IgD-negative memory B cell (primary cell): ENCODE results near the gene CIZ1. TPM values are rescaled to one million over a fixed set of nuclear protein-coding genes. Genes with fewer than 3 reads are reported as not detected.
"Not testable (repeated sequence)": the region's sequence is repeated elsewhere in the genome, so short reads cannot be mapped to it uniquely, and the experiment has no call there.

ENCODE experiments used
- H3K27ac Mint-ChIP-seq, 3 donors: one replicate each; pipeline ENCODE4 v1.8.0; 2020 to 2022; ENCODE audit warnings: mild to moderate bottlenecking in 3 of 3, mixed read lengths in 3 of 3, moderate library complexity in 1 of 3
- H3K27me3 Mint-ChIP-seq: one replicate; pipeline ENCODE4 v1.8.0; 2021; ENCODE audit warnings: mixed read lengths
- H3K36me3 Mint-ChIP-seq: one replicate; pipeline ENCODE4 v1.8.0; 2020; ENCODE audit warnings: mild to moderate bottlenecking, mixed read lengths
- H3K4me1 Mint-ChIP-seq, 3 donors: one replicate each; pipeline ENCODE4 v1.8.0; 2020 to 2022; ENCODE audit warnings: mixed read lengths in 3 of 3, mild to moderate bottlenecking in 1 of 3
- H3K4me3 Mint-ChIP-seq, 4 donors: one replicate each; pipeline ENCODE4 v1.8.0; 2020 to 2022; ENCODE audit warnings: mild to moderate bottlenecking in 4 of 4, mixed read lengths in 4 of 4, moderate library complexity in 3 of 4
- H3K9me3 Mint-ChIP-seq, 3 donors: one replicate each; pipeline ENCODE4 v1.8.0; 2020 to 2021; ENCODE audit warnings: mixed read lengths in 3 of 3, mild to moderate bottlenecking in 1 of 3
- polyA plus RNA-seq: library from polyadenylated mRNA; unstranded; fragments of 300-500 nt; fragmentation: Illumina TruSeq; gene quantifications from one replicate; pipeline ENCODE4 v1.2.3, GENCODE V29; 2021

CIZ1 gene
- polyA plus RNA-seq, 1 donor from 2014 or later = 37.0 TPM

DNA sequence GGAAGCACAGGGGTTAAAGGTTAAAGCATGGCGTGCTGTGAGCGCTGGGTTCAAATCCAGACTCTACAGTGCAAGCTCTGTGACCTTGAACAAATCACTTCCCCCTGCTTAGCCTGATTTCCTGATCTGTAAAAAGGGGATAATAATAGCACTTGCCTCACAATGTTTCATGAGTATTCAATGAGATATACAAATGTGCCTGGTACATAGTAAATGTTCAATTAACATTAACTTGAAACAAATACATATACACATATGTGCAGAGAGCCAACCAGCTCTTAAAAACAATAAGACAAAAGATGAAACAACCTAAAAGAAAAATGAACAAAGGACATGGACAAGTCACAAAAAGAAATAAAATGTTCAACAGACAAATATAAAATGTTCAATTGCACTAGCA is 4.0 kb downstream of the CIZ1 start:
- peaks cover 5% of the 10 kb centered on the region for H3K36me3 Mint-ChIP-seq
- no peak overlapping the region for H3K4me3 Mint-ChIP-seq
- no peaks in the 10 kb centered on the region for H3K27me3 Mint-ChIP-seq
- H3K9me3 Mint-ChIP-seq = no peaks in the 10 kb centered on the region
- H3K27ac Mint-ChIP-seq = no peak overlapping the region
- H3K4me1 Mint-ChIP-seq = peaks cover 6 to 22% (median 18%) of the 10 kb centered on the region in 3 donors

DNA sequence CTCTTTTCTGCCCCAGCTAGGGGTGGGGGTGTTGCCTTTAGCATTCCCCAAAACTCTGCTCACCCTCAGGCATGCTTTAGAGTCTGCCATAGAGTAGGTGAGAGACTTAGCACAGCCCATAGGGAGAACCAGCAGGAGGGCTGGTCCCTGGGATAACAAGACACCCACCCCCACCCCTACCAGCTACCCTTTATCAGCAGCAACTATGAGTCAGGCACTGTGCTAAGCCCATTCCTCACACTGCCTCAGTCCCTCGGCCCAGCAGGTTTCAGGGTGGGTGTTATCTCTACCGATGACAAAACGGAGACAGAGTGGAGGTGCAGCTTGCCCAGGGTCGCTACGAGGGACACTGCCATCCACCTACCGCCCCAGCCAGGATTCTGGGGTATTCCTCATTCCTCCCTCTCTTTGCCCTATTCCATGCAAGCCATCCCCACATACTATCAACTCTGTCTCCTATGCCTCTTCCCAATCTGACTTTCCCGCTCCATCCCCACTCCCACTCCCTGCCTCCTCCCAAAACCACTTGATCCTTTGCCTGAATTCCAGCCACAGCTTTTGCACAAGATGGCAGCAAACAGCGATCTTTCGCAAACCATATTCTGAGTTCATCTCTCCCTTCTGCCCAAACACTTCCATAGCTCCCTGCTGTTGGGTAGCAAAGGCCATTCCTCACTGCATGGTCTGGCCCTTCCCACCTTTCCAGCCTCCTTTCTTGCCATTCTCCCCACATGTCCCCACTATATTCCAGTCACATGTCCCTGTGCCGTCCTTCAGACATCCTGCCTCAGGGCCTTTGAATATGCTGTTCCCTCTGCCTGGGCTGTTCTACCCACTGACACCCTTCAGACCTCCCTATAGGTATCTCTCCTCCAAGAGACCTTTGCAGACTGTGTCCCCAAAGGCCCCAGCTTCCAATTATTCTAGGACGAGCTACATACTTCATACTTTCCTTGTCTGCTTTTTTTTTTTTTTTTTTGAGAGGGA is 5.1 kb downstream of the CIZ1 start:
- Mint-ChIP-seq H3K27ac (no peak overlapping the region), H3K36me3 (peaks cover 5% of the 10 kb centered on the region), H3K9me3 (no peaks in the 10 kb centered on the region), H3K4me1 (peaks cover 6 to 21% (median 14%) of the 10 kb centered on the region in 3 donors), H3K27me3 (no peaks in the 10 kb centered on the region), H3K4me3 (no peak overlapping the region)

GRCh38 chr9:128182893-128183588 is 8.3 kb downstream of the CIZ1 start:
- Mint-ChIP-seq H3K27ac (no peak overlapping the region), H3K4me1 (peaks cover 3 to 7% (median 3%) of the 10 kb centered on the region in 3 donors), H3K27me3 (no peaks in the 10 kb centered on the region), H3K9me3 (no peaks in the 10 kb centered on the region), H3K4me3 (no peak overlapping the region), H3K36me3 (peaks cover 5% of the 10 kb centered on the region)

GRCh38 chr9:128181480-128181879 is 9.9 kb downstream of the CIZ1 start:
- H3K27ac Mint-ChIP-seq, H3K27me3 Mint-ChIP-seq, H3K36me3 Mint-ChIP-seq, H3K4me1 Mint-ChIP-seq, H3K4me3 Mint-ChIP-seq, H3K9me3 Mint-ChIP-seq: not testable (repeated sequence)

DNA sequence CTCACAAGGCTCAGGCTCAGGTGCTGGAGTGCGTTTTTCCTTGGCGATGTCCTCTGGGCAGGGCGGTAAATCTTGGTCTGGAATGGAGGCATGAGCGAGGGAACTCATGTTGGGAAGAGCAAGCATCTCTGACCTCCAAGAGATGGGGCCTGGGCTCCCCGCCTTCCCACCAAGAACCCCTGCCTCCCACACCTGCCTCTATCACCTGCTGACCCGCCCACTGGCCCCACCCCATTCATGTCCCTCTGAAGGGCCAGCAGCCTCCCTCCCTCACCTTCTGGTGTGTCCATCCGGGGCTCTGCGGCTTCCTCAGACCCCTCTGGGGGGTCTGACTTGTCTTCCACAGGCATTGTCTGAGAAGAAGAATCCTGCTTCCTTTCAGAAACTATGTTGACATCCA is 10.9 kb downstream of the CIZ1 start:
- Mint-ChIP-seq H3K4me1 (no peaks in the 10 kb centered on the region), H3K27ac (no peak overlapping the region), H3K4me3 (no peak overlapping the region), H3K36me3 (peaks cover 2% of the 10 kb centered on the region), H3K9me3 (no peaks in the 10 kb centered on the region), H3K27me3 (no peaks in the 10 kb centered on the region)

DNA sequence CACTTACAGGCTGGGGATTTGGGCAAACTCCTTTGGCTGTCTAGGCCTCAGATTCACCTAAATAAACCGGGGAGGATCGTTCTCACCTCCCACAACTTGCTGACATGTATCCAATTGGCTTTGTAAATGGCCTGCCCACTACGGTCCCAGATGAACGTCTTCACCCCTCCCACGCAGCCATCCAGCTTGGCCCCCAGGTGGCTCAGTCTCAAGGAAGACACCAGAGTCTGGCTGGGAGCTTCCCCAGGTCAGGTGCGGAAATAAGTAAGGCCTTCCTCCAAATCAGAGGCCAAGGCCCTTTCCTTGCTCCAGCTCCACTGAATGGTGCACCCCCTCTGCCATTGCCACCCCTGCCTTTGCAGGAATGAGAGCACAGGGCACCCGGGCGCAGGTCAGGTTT is 11.4 kb downstream of the CIZ1 start:
- Mint-ChIP-seq H3K4me3 (no peak overlapping the region), H3K36me3 (peaks cover 2% of the 10 kb centered on the region), H3K9me3 (no peaks in the 10 kb centered on the region), H3K27ac (no peak overlapping the region), H3K27me3 (no peaks in the 10 kb centered on the region), H3K4me1 (no peaks in the 10 kb centered on the region)

DNA sequence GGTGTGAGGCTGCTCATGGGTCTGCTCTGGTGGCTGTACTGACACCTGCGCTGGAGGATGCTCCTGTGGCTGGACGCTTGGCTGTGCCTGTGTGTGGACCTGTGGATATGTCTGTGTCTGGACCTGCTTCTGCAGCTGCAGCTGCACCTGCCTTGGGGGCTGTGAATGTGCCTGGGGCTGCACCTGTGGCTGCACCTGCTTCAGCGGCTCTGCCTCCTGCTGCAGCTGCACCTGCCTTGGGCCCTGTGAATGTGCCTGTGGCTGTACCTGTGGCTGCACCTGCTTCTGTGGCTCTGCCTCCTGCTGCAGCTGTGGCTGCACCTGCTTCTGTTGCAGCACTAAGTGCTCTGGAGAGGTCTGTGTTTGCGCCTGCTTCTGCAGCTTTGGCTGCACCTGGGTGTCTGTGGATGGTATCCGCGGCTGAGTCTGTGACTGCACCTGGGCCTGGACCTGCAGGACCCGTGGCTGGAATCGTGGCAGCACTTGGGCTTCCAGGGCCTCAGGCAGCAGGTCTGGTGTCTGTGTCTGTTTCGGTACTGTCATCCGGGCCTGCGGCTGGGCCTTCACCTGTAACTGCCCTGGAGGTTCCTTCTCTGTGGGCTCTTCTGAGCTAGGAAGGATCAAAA is 12.5 kb downstream of the CIZ1 start:
- peaks cover 2% of the 10 kb centered on the region for H3K36me3 Mint-ChIP-seq
- H3K4me1 Mint-ChIP-seq = no peaks in the 10 kb centered on the region
- no peak overlapping the region for H3K4me3 Mint-ChIP-seq
- H3K27me3 Mint-ChIP-seq = no peaks in the 10 kb centered on the region
- no peaks in the 10 kb centered on the region for H3K9me3 Mint-ChIP-seq
- no peak overlapping the region for H3K27ac Mint-ChIP-seq

DNA sequence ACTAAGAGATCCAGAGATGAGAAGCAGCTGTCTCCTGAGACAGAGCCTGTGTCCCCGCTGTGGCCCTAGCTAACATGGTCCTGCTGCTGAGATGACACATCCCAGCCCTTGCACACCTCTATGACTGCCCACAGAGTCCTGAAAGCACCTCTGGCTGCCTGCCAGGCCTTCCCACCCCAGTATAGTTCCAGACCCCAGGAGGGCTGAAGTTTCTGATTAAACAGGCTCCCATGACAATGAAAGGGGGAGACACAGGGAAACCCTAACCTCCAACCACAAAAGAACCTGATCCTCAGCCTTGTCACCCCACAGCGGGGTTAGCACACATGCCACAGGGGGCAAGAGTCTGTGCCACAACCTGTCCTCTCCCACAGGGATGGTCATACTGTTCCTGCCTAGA is 15.6 kb downstream of the CIZ1 start:
- Mint-ChIP-seq H3K27me3 (no peaks in the 10 kb centered on the region), H3K4me3 (no peak overlapping the region), H3K36me3 (peaks cover 4% of the 10 kb centered on the region), H3K9me3 (no peaks in the 10 kb centered on the region), H3K27ac (no peak overlapping the region), H3K4me1 (no peaks in the 10 kb centered on the region)

- H3K4me1 Mint-ChIP-seq = no peaks in the 10 kb centered on the region
- H3K36me3 Mint-ChIP-seq = peaks cover 4% of the 10 kb centered on the region
- H3K4me3 Mint-ChIP-seq = no peak overlapping the region
- peak overlapping the region in 1 of 3 donors; percentile 54 for H3K27ac Mint-ChIP-seq
- no peaks in the 10 kb centered on the region for H3K27me3 Mint-ChIP-seq
- H3K9me3 Mint-ChIP-seq = no peaks in the 10 kb centered on the region
Measured at GRCh38 chr9:128175102-128175563, 16.2 kb downstream of the CIZ1 start.

- Mint-ChIP-seq H3K4me1 (no peaks in the 10 kb centered on the region), H3K27ac (no peak overlapping the region), H3K27me3 (no peaks in the 10 kb centered on the region), H3K4me3 (no peak overlapping the region), H3K9me3 (no peaks in the 10 kb centered on the region), H3K36me3 (peaks cover 4% of the 10 kb centered on the region)
Measured at GRCh38 chr9:128174062-128174461, 17.3 kb downstream of the CIZ1 start.

- H3K27me3 Mint-ChIP-seq = no peaks in the 10 kb centered on the region
- H3K4me1 Mint-ChIP-seq = peaks cover 0 to 1% (median 0%) of the 10 kb centered on the region in 3 donors
- H3K4me3 Mint-ChIP-seq = no peak overlapping the region
- H3K9me3 Mint-ChIP-seq = no peaks in the 10 kb centered on the region
- H3K36me3 Mint-ChIP-seq = peaks cover 5% of the 10 kb centered on the region
- H3K27ac Mint-ChIP-seq = no peak overlapping the region
Measured at GRCh38 chr9:128169925-128170324, 21.4 kb downstream of the CIZ1 start.

DNA sequence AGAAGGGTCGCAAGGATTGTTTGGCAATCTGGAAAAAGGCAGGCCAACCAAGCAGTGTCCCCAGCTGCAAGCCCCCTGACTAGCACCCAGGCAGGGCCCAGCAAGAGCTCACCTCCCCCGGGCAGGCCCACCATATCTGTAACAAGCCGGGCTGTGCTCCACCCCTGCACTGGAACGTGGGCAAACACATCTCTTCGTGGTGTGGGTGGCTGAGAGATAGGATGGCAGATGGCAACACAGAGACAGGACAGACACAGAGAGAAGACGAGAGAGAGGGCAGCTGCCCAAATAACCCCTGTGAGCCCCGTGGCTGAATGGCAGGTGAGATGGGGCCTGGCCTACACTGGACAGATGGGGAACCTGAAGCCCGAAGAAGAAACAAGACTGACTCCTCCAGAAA is 21.9 kb downstream of the CIZ1 start:
- Mint-ChIP-seq H3K36me3 (peaks cover 5% of the 10 kb centered on the region), H3K9me3 (no peaks in the 10 kb centered on the region), H3K27me3 (no peaks in the 10 kb centered on the region), H3K4me1 (peaks cover 0 to 1% (median 0%) of the 10 kb centered on the region in 3 donors), H3K27ac (no peak overlapping the region), H3K4me3 (no peak overlapping the region)

- Mint-ChIP-seq H3K9me3 (no peaks in the 10 kb centered on the region), H3K4me3 (no peak overlapping the region), H3K4me1 (peaks cover 0 to 1% (median 0%) of the 10 kb centered on the region in 3 donors), H3K36me3 (peaks cover 5% of the 10 kb centered on the region), H3K27ac (peak overlapping the region in 1 of 3 donors; percentile 87), H3K27me3 (no peaks in the 10 kb centered on the region)
Measured at GRCh38 chr9:128168731-128169308, 22.6 kb downstream of the CIZ1 start.

GRCh38 chr9:128167209-128167608 is 24.2 kb downstream of the CIZ1 start:
- Mint-ChIP-seq H3K4me3 (no peak overlapping the region), H3K27ac (no peak overlapping the region), H3K9me3 (no peaks in the 10 kb centered on the region), H3K4me1 (peaks cover 0 to 3% (median 0%) of the 10 kb centered on the region in 3 donors), H3K27me3 (no peaks in the 10 kb centered on the region), H3K36me3 (peaks cover 3% of the 10 kb centered on the region)

GRCh38 chr9:128166169-128166568 is 25.2 kb downstream of the CIZ1 start:
- Mint-ChIP-seq H3K4me1 (peaks cover under 1 to 4% (median 2%) of the 10 kb centered on the region in 3 donors), H3K27ac (no peak overlapping the region), H3K4me3 (no peak overlapping the region)

More at GRCh38 chr9:128166169-128166568, 25.2 kb downstream of the CIZ1 start:
- H3K27me3 Mint-ChIP-seq = no peaks in the 10 kb centered on the region
- peaks cover 3% of the 10 kb centered on the region for H3K36me3 Mint-ChIP-seq
- H3K9me3 Mint-ChIP-seq = no peaks in the 10 kb centered on the region
